Skin of body (tissue), 3 donors: ENCODE data around the gene LSM11. TPM values are rescaled to one million over a fixed set of nuclear protein-coding genes. Genes with fewer than 3 reads are reported as not detected.

Experiments used
- DNase-seq: peaks from one replicate; lab custom pipeline; 2025; lab: John Stamatoyannopoulos, UW
- small RNA-seq: library from RNA; depleted of rRNA; stranded (forward); fragments of <200 nt; gene quantifications from one replicate; pipeline ENCODE3, GENCODE V24; 2014; ENCODE audit warnings: low replicate concordance
- total RNA-seq: library from RNA; depleted of rRNA; stranded (reverse); fragments of >200 nt; gene quantifications from one replicate; pipeline ENCODE4 v1.2.3, GENCODE V29; 2014

LSM11 gene
- total RNA-seq, 1 donor from 2014 or later = 4.5 TPM

DNA sequence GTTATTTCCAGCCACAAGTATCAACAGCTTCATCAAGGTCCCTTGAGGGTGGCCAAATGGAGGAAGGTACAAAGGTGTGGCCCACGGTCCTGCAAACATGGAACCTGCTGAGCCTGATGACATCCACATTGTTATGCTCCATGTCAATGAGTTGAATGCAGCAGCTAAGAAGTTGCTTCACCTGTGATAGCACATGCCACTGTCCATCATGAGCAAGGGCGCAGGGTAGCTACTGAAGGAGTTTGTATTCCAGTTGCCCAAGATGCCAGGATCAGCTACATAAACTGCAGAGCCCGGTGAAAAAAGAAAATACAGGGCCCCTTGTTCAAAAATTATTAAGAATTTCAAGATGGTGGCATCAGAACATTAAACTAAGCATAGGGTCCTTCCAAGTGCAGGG lies 24.2 kb downstream of the LSM11 start:
- DNase-seq = no peak

DNA sequence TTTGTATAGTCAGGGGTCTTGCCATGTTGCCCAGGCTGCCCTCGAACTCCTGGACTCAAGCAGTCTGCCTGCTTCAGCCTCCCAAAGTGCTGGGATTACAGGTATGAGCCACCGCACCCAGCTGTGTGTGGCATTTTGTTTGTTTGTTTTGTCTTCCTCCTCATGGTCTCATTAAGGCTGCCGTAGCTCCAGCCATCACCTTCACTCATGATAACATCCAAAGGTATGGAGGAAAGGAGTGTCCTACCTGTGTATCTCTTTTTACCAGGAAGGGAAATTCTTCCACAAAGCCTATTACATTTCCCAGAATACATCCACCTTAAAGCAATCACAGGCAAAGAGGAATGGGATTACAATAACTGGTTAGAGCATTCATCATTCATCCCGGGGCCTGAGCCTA lies 27.2 kb downstream of the LSM11 start:
- no peak for DNase-seq

DNA sequence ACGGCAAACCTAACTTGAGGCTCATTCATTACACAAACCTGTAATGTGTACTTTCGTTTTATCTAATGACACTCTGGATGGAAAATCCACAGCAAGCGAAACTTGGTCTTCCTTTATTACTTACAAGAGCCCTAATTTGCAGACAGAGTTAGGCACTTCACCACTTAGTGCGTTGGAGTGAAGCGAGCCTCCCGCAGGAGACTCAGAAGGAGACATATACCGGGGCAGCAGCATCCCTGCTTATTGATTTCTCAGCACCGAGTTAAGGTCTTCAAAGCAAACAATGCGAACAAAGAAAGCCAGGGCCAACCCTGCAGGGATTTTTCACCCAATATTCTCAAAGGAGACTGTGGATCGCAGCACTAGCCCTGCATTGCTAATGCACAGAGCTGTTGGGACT lies 28.6 kb downstream of the LSM11 start:
- no peak for DNase-seq

DNA sequence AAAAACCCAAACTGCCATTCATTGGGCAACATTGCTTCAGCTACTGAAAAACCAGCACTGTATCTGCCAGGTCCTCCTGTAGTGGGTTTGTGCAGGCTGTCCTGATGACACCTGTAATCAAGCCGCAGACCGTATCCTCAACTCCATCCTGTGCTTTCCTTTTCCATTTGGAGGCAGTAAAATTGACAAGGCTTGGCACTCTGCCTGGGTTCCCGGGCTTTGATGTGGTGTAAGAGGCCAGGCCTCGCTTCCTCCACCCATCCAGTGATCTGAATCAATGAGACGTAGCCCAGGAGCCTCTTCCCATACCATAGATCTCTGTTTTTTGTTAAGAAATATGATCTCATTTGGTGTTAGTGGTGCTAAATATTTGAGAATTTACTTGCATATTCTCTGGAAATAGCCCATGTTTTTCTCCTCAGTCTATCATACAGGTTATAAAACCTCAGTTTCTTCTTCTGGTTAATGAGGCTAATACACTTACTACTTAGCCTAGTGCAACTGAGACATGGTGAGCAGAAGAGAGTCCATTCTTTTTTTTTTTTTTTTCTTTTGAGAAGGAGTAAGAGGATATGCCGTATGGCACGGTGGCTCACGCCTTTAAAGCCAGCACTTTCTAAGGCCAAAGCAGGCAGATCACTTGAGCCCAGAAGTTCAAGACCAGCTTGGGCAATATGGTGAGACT lies 34.8 kb downstream of the LSM11 start:
- DNase-seq = no peak

DNA sequence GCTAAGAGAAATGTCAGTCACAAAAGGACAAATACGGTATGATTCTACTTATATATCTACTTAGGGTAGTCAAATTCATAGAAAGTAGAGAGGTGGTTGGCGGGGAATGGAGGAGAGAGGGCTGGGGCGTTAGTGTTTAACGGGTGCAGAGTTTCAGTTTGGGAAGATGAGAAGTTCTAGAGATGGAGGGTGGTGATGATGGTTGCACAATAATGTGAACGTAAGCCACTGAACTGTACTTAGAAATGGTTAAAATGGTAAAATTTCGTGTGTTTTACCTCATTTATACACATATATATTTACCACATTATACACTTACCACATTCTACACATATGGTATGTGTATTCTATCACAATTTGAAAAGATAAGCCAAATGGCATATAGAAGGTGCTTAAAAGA lies 35.7 kb downstream of the LSM11 start:
- no peak for DNase-seq

DNA sequence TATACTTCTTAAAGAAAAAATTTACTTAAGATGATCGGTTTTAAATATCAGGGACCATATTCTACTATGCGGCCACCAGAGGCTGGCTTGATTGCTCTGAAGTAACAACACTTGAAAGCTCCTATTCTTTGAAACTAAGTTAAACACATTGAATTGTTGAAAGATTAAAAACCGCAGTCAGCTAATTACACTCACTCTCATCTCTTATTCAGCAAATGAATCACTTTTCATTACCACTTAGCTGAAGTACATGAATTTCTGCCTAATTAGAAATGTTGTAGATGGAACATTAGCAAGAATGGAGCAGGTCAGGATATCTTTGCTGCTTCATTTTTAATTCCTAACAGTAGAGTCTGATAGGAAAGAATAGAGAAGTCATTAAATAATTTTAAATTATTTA lies 42.3 kb downstream of the LSM11 start:
- DNase-seq = no peak

DNA sequence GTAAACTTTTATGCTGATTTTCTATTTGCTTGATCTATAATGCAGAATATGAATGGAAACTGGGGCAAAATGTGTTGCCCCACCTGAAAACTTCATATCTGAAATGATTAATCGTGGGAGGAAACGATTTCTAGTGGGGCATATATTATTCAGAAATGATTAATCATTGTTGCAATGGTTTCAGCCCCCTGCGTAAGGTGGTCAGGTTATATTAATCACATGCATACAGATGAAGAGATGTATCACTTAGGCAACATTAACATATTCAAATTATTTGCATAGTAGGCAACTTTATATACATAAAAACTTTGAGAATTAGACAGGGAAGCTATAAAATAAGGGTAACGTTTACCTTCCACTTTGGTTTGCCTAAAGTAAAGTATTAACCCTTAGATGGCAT lies 49.8 kb downstream of the LSM11 start:
- DNase-seq = no peak

DNA sequence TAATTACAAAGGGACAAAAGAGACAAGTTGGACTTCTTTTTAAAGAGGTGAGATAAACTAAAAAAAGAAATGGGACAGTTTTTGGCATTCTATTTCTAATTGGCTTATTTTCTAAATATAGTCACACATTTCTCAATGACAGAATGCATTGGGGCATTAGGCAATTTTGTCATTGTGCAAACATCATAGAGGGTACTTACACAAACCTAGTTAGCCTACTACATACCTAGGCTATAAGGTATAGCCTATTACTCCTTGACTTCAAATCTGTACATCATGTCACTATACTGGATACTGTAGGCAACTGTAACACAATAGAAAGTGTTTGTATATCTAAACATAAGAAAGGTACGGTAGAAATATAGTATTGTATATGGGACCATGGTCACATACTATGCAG lies 56.1 kb downstream of the LSM11 start:
- no peak for DNase-seq

DNA sequence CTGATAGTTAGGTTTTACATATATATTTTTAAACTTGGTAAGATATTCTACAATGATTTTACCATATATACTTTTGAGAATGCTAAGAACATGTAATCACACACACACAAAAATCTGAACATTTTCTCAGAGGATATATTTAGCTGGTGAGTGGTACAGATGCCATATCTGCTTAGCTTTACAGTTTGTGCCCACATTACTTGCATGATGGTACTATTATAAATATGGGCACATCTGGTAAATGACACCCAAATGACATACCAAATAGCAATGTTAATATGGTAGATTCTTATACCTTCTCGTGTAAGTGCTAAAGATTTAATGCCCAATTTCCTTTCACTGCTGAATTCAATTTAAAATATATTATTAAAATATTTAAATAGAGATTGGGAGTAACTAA lies 56.6 kb downstream of the LSM11 start:
- no peak for DNase-seq

DNA sequence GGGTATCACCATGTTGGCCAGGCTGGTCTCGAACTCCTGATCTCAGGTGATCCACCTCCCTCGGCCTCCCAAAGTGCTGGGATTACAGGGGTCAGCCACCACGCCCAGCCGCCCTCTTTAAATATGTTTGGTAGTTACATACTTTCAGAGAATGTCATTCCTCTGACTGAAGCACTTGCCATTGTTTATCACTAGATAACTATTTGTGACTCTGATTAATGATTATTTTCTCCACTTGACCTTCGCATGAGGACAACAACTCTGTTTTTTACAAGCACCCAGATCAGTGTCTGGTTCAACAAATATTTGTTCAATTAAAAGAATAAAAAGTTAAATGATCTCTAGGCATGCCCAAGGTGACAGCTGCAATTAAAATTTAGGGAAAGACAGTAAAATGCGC lies 59.2 kb downstream of the LSM11 start:
- no peak for DNase-seq

DNA sequence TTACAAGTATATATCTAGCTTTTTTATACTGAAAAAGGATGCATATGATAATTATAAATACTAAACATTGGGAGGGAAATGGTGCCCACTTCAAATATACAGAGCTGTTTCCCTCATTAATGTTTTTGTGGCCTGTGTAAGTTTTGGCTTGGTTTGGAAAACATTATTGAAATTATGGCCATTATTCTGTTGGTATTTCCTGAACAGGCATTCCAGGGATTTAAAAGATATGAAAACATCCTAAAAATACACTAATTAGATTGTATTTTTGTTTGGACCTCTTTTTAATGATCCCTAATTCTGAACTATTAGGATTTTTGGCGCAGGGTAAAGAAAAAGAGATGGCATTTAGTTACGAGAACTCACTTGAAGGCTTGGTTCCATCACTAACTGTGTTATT lies 64.5 kb downstream of the LSM11 start:
- no peak for DNase-seq

Small RNA genes lying within 50 kb of the gene (small RNA-seq; reads per million reads assigned to genes)
- gene AC026407.1 (not detected), gene RNU6-260P (not detected)

Other genes starting within 250 kb of the LSM11 start
- 5.9 TPM for gene ADAM19, start 167.9 kb upstream of the LSM11 start, total RNA-seq
- gene SOX30, start 91.3 kb upstream of the LSM11 start, total RNA-seq = 0.10 TPM
- gene C5orf52, start 72.2 kb upstream of the LSM11 start, total RNA-seq = not detected
- 17.6 TPM for gene THG1L, start 12.3 kb upstream of the LSM11 start, total RNA-seq
- gene CLINT1, start 115.4 kb downstream of the LSM11 start, total RNA-seq = 97.0 TPM